GM23248 (cell line): ENCODE measurements around the gene C9orf43. TPM values are rescaled to one million over a fixed set of nuclear protein-coding genes. Genes with fewer than 3 reads are reported as not detected.
"Not testable (repeated sequence)": the region's sequence is repeated elsewhere in the genome, so short reads cannot be mapped to it uniquely, and the experiment has no call there.

Experiments used
- DNase-seq: peaks from one replicate; pipeline ENCODE4 v3.0.0-alpha.2; 2015
- H2AFZ ChIP-seq: fragments of 200-600 bp; sonication (generic); 2 replicates; pipeline ENCODE4 v1.6.1; 2016; ENCODE audit warnings: antibody characterized with exemption
- H3F3A ChIP-seq: fragments of 200-600 bp; sonication (generic); 2 replicates; pipeline ENCODE4 v1.6.1; 2016; ENCODE audit warnings: mild to moderate bottlenecking, antibody characterized with exemption, mixed run types; ENCODE audit not compliant: insufficient read depth
- H3K27ac ChIP-seq: fragments of 200-600 bp; sonication (generic); 2 replicates; pipeline ENCODE4 v1.5.1; 2016; ENCODE audit warnings: mild to moderate bottlenecking
- H3K27me3 ChIP-seq: fragments of 200-600 bp; sonication (generic); replicated peaks from 2 replicates; pipeline ENCODE4 v1.6.1; 2016; ENCODE audit warnings: mild to moderate bottlenecking; ENCODE audit not compliant: insufficient read depth
- H3K36me3 ChIP-seq: fragments of 200-600 bp; sonication (generic); 2 replicates; pipeline ENCODE4 v1.6.1; 2016; ENCODE audit warnings: low read depth, mild to moderate bottlenecking
- H3K4me1 ChIP-seq: fragments of 200-600 bp; sonication (generic); 2 replicates; pipeline ENCODE4 v1.6.1; 2016; ENCODE audit warnings: mild to moderate bottlenecking; ENCODE audit not compliant: insufficient read depth
- H3K4me2 ChIP-seq: fragments of 200-600 bp; sonication (generic); one replicate; pipeline ENCODE4 v1.6.1; 2016; ENCODE audit warnings: mild to moderate bottlenecking; ENCODE audit not compliant: unreplicated experiment
- H3K4me3 ChIP-seq: fragments of 200-600 bp; sonication (generic); 2 replicates; pipeline ENCODE4 v1.5.1; 2016; ENCODE audit warnings: mild to moderate bottlenecking
- H3K79me2 ChIP-seq: fragments of 200-600 bp; sonication (generic); 2 replicates; pipeline ENCODE4 v1.6.1; 2016; ENCODE audit warnings: mild to moderate bottlenecking; ENCODE audit not compliant: insufficient read depth
- H3K9ac ChIP-seq: fragments of 200-600 bp; sonication (generic); 2 replicates; pipeline ENCODE4 v1.6.1; 2016; ENCODE audit warnings: mild to moderate bottlenecking
- H3K9me2 ChIP-seq: fragments of 200-600 bp; sonication (generic); 2 replicates; pipeline ENCODE4 v1.6.1; 2016; ENCODE audit warnings: mixed run types, mild to moderate bottlenecking, moderate library complexity; ENCODE audit not compliant: insufficient read depth
- H3K9me3 ChIP-seq: fragments of 200-600 bp; sonication (generic); one replicate; pipeline ENCODE4 v1.6.1; 2017; ENCODE audit warnings: low read depth
- H4K20me1 ChIP-seq: fragments of 200-600 bp; sonication (generic); 2 replicates; pipeline ENCODE4 v1.6.0; 2016; ENCODE audit not compliant: insufficient read depth
- EZH2 ChIP-seq: fragments of 200-600 bp; sonication (generic); IDR thresholded peaks from 2 replicates; pipeline ENCODE4 v1.6.1; 2018; ENCODE audit warnings: antibody characterized with exemption, mild to moderate bottlenecking; ENCODE audit not compliant: insufficient read depth, poor library complexity, severe bottlenecking
- EZH2phosphoT487 ChIP-seq: fragments of 200-600 bp; sonication (generic); IDR thresholded peaks from 2 replicates; pipeline ENCODE4 v1.6.1; 2018; ENCODE audit warnings: antibody characterized with exemption, moderate library complexity, mild to moderate bottlenecking, low read depth; ENCODE audit not compliant: insufficient read depth
- WGBS, 2 experiments: methylation state at CpG; one replicate each; pipeline ENCODE4 v1.1.6; 2015 to 2017; ENCODE audit warnings: low lambda C conversion rate in 2 of 2, low coverage in 1 of 2; ENCODE audit errors: missing lambda C conversion rate in 2 of 2; 5-methylcytosine and 5-hydroxymethylcytosine counted together
- in situ Hi-C: fragments of 300-500 bp; cut with MboI; formaldehyde crosslinking; loops from 2 replicates; pipeline ENCODE4 v1.15.0; 2020
- polyA plus RNA-seq: library from polyadenylated mRNA; unstranded; fragments of >200 nt; fragmentation: Nextera tagmentation; extraction: Ambion mirVana; gene quantifications from 2 replicates; pipeline ENCODE4 v1.2.1, GENCODE V29; 2016
- total RNA-seq: library from RNA; depleted of rRNA; stranded (reverse); fragments of >200 nt; shearing (Covaris generic); gene quantifications from 2 replicates; pipeline ENCODE4 v1.2.3, GENCODE V29; 2014

The C9orf43 gene
- total and polyA plus RNA-seq, 2 experiments from 2014 or later, result 0.59 to 0.76 TPM

DNA sequence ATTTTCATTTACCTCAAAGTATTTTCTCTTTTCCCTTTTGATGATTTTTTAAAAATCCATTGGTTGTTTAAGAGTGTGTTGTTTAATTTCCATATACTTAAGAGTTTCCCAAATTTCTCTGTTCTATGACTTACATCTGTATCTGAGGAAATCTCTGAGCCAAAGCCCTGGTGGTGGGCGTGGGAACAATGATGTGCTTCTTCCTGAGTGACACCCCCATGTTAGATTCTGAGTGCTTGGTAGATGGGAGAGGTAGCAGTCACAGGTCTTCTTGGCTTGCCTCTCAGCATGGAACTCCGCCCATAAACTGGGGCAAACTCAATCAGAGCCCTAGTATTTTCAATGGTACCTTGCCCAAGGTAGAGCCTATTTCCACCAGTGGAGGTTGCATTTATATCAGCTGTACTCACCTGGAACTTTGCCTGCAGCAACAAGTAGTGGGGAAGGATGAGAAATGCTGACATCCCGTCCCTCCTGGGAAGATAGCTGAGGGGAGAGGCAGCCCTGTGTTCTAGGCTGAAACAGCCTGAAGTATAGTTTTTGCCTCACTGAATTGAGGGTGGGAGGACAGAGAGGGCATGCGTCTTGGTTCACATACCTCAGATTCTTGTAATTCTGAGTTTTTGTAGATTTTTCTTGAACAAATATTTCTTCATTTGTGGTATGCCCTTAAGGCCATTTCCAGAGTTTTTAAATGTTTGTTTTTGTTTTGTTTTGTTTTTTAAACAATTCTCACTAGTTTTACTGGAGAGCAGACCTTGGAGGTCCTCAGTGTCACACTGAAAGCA lies 26.4 kb downstream of the C9orf43 start:
- Histone ChIP-seq H3K4me2 (no peak overlapping the region), H3K4me3 (no peak overlapping the region), H3K27me3 (peaks cover 18% of the 10 kb centered on the region; the same call in 1 of the 2 replicates), H3K4me1 (no peaks in the 10 kb centered on the region), H3K9me3 (no peaks in the 10 kb centered on the region), H3K79me2 (no peaks in the 10 kb centered on the region), H4K20me1 (no peaks in the 10 kb centered on the region), H3K36me3 (no peaks in the 10 kb centered on the region), H2AFZ (no peak overlapping the region), H3K27ac (no peak overlapping the region), H3K9me2 (no peaks in the 10 kb centered on the region), H3K9ac (no peak overlapping the region), H3F3A (no peaks in the 10 kb centered on the region)
- DNase-seq, result peak; percentile 4
- no peak for TF ChIP-seq EZH2phosphoT487
- TF ChIP-seq EZH2, result no peak
- WGBS, 2 experiments, result 60 to 64% methylated on average over 4 of the region's 4 CpGs
- in situ Hi-C loops, result no loop called here

DNA sequence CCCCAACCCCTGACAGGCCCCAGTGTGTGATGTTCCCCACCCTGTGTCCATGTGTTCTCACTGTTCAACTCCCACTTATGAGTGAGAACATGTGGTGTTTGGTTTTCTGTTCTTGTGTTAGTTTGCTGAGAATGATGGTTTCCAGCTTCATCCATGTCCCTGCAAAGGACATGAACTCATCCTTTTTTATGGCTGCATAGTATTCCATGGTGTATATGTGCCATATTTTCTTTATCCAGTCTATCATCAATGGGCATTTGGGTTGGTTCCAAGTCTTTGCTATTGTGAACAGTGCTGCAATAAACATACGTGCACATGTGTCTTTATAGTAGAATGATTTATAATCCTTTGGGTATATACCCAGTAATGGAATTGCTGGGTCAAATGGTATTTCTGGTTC lies 27.2 kb downstream of the C9orf43 start:
- in situ Hi-C loops, H3K9ac ChIP-seq: not testable (repeated sequence)

DNA sequence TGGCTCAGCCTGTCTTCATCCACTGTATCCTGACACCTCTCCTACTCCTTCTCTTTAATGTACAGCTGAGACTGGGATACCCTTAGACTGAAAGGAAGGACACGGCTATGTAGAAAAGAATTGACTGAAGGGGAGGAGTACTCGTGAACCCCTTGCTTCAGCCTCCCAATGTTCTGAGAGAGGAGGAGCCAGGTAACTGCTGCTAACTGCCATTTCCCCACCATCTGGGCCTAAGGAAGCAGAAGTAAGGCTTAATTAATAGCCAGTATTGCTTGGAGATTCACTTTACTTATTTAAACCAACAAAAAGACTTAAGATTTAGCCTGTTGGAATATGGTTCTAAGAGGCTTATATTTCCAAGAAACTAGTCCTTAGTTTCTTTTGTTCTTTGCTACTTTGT lies 34.2 kb downstream of the C9orf43 start:
- H4K20me1 ChIP-seq, result no peaks in the 10 kb centered on the region
- H3K79me2 ChIP-seq, result no peaks in the 10 kb centered on the region
- no peaks in the 10 kb centered on the region for H3K9me3 ChIP-seq
- H3K36me3 ChIP-seq, result no peaks in the 10 kb centered on the region
- WGBS, 2 experiments, result 72 to 76% methylated on average over 2 of the region's 2 CpGs
- DNase-seq, result no peak
- H3K9ac ChIP-seq, result no peak overlapping the region
- TF ChIP-seq EZH2phosphoT487 (no peak), EZH2 (no peak)
- H3K4me3 ChIP-seq, result no peak overlapping the region
- H3K4me2 ChIP-seq, result no peak overlapping the region
- no peak overlapping the region for H3K27ac ChIP-seq
- H3F3A ChIP-seq, result no peaks in the 10 kb centered on the region
- no peaks in the 10 kb centered on the region for H3K4me1 ChIP-seq
- no peak overlapping the region for H2AFZ ChIP-seq
- H3K27me3 ChIP-seq, result no peaks in the 10 kb centered on the region
- no peaks in the 10 kb centered on the region for H3K9me2 ChIP-seq
- in situ Hi-C loops, result loop anchor here (5.0 kb wide), 1 partner anchor 213 kb away; no protein-coding TSS in a partner anchor

More for the DNA sequence above, 27.2 kb downstream of the C9orf43 start:
- H3K36me3 ChIP-seq, H4K20me1 ChIP-seq, H3K79me2 ChIP-seq, H3K4me3 ChIP-seq, H2AFZ ChIP-seq, H3K9me2 ChIP-seq, H3F3A ChIP-seq, H3K4me1 ChIP-seq, H3K27ac ChIP-seq, H3K9me3 ChIP-seq, H3K4me2 ChIP-seq, DNase-seq: not testable (repeated sequence)
- H3K27me3 ChIP-seq, result peaks cover 18% of the 10 kb centered on the region; the same call in 1 of the 2 replicates
- 44 to 50% methylated on average over 1 of the region's 1 CpG for WGBS, 2 experiments

DNA sequence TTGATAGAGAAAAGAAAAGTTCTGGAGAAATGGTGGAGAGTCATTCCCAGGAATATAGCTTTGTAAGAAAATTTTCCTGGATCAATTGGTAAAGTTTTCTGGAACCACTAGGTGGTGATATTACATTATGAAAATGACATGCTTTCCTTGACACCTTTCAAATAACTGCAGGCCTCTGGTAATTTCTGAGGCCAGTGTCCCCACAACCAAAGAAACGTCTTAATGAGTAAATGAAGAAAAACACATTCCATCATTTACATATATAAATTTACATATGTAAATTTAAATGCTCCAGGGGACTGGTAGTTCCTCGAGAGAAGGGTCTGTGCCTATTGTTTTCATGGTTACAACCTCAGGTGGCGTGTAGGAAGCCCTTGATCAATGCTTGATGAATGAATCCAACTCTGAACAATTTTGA lies 35.8 kb downstream of the C9orf43 start:
- H2AFZ ChIP-seq, result no peak overlapping the region
- no peaks in the 10 kb centered on the region for H3F3A ChIP-seq
- no peaks in the 10 kb centered on the region for H3K36me3 ChIP-seq
- no peaks in the 10 kb centered on the region for H3K9me2 ChIP-seq
- H3K4me1 ChIP-seq, result no peaks in the 10 kb centered on the region
- H3K79me2 ChIP-seq, result no peaks in the 10 kb centered on the region
- no peak overlapping the region for H3K4me2 ChIP-seq
- H3K9me3 ChIP-seq, result no peaks in the 10 kb centered on the region
- peak; percentile 65 for DNase-seq
- TF ChIP-seq EZH2phosphoT487 (no peak), EZH2 (no peak)
- no peaks in the 10 kb centered on the region for H4K20me1 ChIP-seq
- in situ Hi-C loops, result loop anchor here (5.0 kb wide), 1 partner anchor 211 kb away; no protein-coding TSS in a partner anchor
- no peak overlapping the region for H3K9ac ChIP-seq
- H3K4me3 ChIP-seq, result no peak overlapping the region
- 52 to 60% methylated on average over 3 of the region's 3 CpGs for WGBS, 2 experiments
- H3K27me3 ChIP-seq, result no peaks in the 10 kb centered on the region
- H3K27ac ChIP-seq, result no peak overlapping the region
